D721Med (cell line): Measurements from ENCODE around the gene SLC35A1.
A peak's percentile ranks its signal among the peaks of the same experiment; 100 is the strongest.
"Not testable (repeated sequence)": the region's sequence is repeated elsewhere in the genome, so short reads cannot be mapped to it uniquely, and the experiment has no call there.

Source experiments
- DNase-seq: peaks from one replicate; pipeline ENCODE4 v3.0.0; 2011; ENCODE audit warnings: low spot score; ENCODE audit not compliant: insufficient read length
- FAIRE-seq: peaks from 2 replicates; lab custom pipeline; 2011; peaks lifted over from hg19 to GRCh38; lab: Jason Lieb, UNC
- TF ChIP-seq, protein P1 (sequence below): IDR thresholded peaks from 2 replicates; pipeline ENCODE4 v1.5.1; 2012; ENCODE audit warnings: mild to moderate bottlenecking, control low read depth; ENCODE audit not compliant: insufficient read depth; ENCODE audit errors: missing control alignments

Gene SLC35A1

DNA sequence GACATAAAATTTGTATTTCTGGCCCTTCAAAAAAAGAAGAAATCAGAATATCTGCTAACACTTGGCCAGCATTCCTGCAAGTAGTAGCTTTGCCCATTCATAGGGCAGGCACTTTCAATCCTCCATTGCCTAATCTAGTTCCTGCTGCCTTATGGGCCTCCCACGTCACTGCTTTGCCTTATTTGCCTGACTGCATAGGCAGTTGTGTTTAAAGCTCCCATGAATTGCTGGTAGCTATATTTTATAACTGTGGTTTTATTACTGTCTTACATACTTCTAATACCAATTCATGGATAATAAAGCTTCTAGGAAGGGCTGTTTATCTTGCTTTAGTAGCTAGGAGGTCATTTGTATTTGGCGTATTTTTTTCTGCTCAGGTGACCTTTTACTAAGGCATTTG lies 7.7 kb upstream of the SLC35A1 start:
- DNase-seq (no peak), FAIRE-seq (no peak)
- TF ChIP-seq, protein P1, sequence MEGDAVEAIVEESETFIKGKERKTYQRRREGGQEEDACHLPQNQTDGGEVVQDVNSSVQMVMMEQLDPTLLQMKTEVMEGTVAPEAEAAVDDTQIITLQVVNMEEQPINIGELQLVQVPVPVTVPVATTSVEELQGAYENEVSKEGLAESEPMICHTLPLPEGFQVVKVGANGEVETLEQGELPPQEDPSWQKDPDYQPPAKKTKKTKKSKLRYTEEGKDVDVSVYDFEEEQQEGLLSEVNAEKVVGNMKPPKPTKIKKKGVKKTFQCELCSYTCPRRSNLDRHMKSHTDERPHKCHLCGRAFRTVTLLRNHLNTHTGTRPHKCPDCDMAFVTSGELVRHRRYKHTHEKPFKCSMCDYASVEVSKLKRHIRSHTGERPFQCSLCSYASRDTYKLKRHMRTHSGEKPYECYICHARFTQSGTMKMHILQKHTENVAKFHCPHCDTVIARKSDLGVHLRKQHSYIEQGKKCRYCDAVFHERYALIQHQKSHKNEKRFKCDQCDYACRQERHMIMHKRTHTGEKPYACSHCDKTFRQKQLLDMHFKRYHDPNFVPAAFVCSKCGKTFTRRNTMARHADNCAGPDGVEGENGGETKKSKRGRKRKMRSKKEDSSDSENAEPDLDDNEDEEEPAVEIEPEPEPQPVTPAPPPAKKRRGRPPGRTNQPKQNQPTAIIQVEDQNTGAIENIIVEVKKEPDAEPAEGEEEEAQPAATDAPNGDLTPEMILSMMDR, result no peak

DNA sequence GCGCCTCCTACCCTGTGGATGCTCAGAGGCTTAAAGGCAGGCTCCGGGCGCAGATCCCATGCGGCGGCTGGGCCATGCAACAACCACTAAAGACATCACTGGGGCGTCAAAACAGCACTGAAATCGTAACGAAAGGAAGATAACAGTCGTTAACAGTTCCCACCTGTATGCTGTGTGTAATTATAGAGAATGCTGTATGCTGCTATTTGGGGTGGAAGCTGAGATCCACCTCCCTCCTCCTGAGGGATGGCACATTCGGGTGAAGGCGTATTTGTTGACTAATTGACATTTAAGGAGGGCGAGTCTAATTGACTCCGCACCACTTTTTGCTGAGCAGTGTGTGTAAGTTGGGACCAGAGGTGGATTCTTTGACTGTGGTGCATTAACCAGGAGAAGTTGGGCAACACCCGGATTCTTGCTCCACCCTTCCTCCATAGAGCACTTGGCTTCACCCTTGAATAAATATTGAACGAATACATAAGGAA lies 687 bp downstream of the SLC35A1 start:
- TF ChIP-seq, protein P1, result no peak
- FAIRE-seq (no peak), DNase-seq (no peak)

DNA sequence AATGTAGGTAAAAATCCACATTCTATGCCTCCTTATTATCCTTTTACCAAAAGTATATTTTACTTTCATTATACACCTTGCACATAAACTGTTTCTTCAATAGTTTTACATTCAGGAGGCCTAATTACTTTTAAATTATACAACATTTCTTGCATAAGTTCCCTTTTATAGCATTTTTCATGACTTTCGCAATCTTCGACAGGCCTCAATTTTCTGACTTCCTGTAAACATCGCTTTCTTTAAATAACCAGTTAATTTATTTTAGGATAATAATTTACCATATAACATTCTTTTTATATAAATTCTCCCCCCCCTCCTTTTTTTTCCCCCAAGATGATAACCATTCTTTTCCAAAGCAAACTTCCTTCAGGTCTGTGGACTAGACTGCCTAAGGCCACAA lies 9.2 kb downstream of the SLC35A1 start:
- no peak for FAIRE-seq
- TF ChIP-seq, protein P1, result no peak
- no peak for DNase-seq

DNA sequence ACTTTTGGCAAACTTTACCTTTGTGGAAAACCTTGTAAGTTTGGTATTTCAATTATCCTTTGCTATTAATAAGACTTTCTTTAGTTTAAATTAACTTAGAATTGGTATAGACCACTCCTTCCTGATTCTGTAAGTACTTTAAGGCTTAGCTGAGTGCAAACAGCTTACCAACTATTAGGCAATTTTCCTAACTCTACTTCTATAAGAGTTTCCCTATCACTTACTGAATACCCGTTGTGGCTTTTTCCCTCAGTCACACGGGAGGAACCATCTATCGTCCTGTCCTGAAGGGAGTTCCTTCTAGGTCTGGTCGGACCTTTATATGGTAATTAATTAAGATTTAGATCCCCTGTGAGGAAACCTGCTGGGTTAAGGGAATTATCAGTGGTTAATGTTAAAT lies 9.6 kb downstream of the SLC35A1 start:
- no peak for DNase-seq
- FAIRE-seq, result no peak

DNA sequence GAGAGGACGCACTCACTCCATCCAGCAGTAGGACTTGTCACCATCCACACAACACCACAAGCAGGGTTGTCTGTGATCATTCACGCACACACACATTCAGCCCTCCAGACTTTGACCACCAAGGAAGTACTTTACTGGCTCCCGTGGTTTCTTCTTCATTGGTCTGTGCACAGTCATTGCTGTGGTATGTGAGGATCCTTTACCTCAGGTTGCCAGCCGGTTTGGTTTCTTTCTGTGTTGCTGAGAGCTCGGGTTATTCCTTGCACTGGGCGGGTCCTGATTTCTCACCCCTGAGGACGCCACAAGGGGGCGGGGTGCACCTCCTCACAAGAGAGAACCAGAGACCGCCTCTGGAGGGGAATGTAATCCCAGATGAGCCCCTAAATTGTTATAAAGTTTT lies 11.2 kb downstream of the SLC35A1 start:
- TF ChIP-seq, protein P1, result peak; percentile 29
- DNase-seq (no peak), FAIRE-seq (no peak)

More for the DNA sequence above, 9.6 kb downstream of the SLC35A1 start:
- TF ChIP-seq, protein P1, result no peak

DNA sequence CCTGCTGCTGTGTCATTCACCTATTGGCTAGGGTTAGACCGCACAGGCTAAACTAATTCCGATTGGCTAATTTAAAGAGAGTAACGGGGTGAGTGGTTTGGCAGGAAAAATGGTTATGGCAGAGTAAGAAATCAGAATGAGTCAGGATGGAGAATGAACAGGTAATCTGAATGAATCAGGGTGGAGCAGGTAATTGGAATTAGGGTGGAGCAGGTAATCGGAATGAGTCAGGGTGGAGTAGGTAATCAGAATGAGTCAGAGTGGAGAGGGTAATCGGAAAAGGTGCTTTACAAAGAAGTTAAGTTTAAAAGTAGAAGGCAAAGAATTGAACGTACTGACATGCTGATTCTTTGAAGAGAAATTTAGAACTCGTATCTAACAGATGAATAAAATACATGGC lies 11.7 kb downstream of the SLC35A1 start:
- TF ChIP-seq, protein P1, result no peak
- FAIRE-seq (no peak), DNase-seq (no peak)

DNA sequence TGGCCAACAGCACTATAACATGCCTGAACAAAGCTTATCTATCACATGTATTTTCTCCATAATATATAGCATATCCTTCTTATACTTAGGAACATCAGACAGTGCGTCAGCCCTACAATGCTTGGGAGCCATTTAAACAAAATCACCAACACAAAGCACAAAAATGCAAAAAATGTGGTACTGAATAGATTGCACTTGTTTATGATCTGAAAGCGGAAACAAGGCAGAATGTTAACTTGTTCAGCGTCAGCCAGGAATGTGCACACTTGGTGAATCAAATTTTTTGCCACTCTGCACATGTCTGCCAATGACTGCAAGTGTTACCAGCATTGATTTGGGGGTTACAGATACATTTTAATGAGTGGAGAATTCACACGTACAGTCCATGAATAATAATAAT lies 14.8 kb downstream of the SLC35A1 start:
- FAIRE-seq (no peak), DNase-seq (no peak)
- TF ChIP-seq, protein P1, result no peak

DNA sequence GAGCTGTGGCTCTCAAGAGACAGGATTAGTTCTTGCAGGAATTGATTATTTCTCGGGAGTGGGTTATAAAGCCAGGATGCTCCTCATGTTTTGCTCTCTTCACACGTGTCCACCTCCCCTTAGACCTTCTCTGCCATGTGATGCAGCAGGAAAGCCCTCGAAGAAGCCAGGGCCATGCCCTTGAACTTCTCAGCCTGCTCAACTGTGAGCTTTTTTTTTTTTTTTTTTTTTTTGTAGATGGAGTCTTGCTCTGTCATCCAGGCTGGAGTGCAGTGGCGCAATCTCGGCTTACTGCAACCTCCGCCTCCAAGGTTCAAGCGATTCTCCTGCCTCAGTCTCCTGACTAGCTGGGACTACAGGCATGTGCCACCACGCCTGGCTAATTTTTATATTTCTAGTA lies 16.6 kb downstream of the SLC35A1 start:
- DNase-seq, FAIRE-seq: not testable (repeated sequence)
